Measurements from ENCODE around the gene PPP1R36.
"Not testable (repeated sequence)": the region's sequence is repeated elsewhere in the genome, so short reads cannot be mapped to it uniquely, and the experiment has no call there.

PPP1R36 gene

DNA sequence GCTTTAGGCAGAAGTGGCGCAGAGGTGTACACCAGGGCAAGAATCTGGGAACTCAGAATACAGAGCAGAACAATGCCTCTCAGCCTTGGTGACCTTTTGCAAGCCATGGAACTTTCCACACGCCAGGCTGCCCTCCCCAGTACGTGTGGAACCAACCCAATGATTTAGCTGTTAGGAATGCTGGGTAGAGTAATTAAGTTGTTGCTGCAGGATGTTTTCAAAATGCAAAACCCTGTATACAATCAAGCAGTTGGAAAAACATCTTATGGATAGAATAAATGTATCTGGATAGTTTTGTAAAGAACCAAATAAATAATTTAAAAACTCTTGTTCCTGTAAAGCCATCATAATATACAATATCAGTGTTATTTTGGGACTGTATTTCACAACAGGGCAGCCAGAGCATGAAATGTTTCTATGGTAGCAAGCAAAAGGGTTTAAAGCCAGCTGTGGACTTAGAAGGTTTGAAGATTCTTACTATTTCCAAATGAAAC lies 19.4 kb downstream of the PPP1R36 start:
- DNase-seq (no peak), ATAC-seq (no peak)

DNA sequence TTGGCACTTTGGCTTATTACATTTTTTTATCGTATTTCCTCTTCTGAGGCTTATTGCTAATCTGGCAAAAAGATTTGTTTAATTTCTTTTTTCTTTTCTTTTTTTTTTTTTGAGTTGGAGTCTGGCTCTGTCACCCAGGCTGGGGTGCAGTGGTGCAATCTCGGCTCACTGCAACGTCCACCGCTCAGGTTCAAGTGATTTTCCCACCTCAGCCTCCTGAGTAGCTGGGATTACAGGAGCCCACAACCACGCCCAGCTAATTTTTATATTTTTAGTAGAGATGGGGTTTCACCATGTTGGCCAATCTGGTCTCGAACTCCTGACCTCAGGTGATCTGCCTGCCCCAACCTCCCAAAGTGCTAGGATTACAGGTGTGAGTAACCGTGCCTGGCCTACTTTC lies 19.9 kb downstream of the PPP1R36 start:
- not testable (repeated sequence) for DNase-seq, ATAC-seq

DNA sequence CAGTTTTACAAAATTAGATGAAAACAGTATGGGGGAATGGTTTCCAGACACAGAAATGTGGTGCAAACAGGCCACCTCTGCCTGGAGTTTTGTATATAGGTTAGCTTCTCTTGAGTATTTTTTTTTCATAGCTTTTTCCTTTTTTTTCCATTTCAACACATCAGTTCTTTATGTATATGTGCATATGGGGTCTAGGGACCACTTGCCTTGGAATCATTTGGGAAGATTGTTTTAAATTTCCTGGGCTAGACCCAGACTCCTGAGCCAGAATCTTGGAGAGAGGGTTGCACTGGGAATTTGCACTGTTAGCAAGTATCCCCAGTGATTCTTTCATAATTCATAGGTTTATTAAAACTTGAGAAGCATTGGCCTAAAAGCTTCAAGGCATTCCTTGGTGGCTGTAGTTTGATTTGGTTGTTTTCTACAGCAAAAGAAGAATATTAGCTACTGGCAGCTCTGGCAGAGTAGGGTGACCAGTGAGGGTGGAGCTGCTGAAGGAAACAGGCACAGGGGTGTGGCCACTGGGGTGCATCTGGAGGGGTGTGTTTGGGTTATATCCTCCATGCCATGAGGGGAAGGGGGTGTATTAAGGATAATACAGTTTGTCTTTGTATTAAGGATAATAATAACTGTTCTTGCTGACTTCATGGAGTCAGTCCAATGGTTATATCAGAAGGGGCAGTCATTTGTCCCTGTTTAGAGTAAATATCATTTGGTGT lies 22.8 kb downstream of the PPP1R36 start:
- no peak for DNase-seq

DNA sequence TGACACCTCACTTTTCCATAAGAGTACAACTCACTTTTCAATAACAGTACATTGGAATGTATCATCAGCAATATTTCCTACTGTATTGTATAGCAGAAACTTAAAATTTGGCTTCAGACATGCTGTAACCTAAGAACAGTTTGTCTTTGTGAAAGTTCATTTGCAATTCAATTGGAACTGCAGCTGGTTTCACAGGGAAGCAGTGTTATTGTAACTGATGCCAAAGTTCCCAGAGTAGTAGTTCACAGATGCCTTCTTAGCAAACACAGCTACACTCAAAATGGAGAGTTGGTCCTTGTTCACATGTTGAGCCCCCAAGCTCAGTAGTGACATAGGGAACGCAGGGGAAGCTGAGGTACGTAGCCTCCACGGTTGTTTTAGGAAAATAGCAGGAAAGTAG lies 23.3 kb downstream of the PPP1R36 start:
- DNase-seq (no peak), ATAC-seq (no peak)

More for the DNA sequence above, 22.8 kb downstream of the PPP1R36 start:
- ATAC-seq: no peak

DNA sequence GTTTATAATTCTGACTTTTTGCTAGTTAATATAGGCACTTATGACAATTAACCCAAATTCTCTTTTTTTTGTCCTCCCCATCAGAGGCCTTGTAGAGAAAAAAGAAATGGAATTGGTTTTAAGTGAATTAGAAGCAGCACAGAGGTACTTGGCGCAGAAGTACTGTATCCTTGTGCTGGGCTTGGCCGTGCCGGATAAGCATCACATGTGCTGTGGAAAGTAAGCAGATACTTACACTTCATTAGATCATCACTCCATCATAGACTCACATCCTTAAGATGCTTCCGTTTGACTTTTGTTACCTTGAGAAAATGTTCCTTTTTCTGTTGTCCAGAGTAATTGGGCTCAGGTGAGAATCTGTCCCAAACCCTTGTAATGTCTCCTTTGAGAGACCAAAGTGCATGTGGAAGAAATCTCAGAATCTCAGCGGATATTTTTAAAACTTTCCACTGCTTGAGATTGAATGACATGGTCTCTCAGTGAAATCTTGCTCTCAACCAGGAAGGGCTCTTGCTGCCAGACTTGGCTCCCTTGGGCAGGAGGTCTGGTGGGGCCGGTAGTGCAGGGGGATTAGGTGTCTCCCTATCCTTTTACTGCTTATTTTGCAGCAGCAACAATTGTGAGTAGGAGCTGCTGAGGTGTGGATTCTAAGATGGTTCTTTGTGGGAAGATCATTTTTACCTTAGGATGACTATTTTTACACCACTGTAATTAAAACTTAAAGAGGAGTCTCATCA lies 24.8 kb downstream of the PPP1R36 start:
- no peak for ATAC-seq

DNA sequence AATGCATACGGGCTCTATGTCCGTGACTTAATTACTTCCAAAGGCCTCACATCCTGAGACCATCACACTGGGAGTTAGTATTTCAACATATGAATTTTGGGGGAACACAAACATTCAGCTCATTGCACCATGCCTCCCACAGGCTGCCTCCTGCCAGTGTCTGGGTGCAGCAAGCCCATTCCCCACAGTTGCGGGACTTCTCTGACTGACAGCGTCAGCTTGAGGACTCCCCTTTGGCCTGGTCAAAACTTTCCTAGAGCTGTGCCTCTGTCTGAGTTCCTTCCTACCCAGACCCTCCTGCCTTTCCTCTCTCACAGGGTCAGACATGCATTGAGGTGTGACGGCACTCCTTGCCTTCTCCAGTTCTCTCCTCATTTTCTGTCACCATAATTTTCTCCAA lies 27.4 kb downstream of the PPP1R36 start:
- DNase-seq (no peak), ATAC-seq (no peak)

More for the DNA sequence above, 24.8 kb downstream of the PPP1R36 start:
- DNase-seq: no peak

DNA sequence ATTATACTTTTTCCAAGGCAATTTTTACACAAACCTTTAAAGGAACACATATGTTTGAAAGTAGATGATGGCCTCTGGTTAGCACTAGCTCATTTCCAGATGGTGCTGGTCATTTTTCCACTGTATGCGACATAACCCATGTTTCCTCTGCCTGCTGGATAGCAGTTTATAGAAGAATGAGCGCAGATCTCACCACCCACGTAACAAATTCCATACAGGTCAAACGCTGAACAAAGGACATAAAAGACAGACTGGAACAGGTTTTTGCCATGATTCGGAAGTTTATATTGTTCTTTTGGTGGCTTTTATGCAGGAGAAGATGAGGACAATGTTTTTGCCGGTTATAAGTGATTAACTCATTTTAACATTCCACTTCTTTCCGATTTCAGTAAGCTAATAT lies 30.7 kb downstream of the PPP1R36 start:
- ATAC-seq: no peak
- no peak for DNase-seq

DNA sequence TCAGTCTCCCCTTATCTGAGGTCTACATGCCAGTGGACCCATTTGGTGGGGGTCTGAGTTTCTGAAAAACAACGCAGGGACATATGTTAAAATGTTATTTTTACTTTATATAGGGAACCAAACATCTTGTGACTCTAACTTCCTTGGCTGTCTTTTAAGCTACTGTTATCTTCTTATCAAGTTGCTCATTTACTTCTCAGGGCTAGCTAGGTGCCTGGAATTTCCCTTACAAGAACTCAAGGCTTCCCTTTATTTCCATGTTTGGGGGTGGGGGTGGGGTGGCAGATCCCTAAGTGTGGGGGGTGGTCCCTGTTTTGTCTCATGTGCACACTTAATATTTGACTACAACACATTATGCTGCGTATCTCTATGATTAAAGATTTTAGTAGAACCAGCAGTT lies 31.6 kb downstream of the PPP1R36 start:
- DNase-seq (no peak), ATAC-seq (no peak)

DNA sequence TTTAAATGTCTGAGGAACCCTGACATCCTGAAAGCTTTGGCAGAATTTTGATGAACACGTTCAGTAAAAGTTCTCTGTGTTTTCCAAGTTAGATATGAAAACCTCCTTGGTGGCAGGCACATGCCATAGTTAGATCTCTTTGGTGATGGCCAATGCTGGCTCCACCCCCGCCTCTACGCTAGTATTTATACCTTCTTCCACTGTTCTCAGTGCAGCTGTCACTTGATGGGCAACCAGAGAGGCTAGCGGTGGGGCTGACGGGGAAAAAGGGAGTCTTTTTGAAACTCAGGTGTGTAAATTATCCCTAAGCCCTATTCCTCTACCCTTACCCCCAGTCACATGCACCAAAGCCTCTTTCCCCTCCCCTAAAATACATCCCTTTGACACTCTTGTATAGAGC lies 32.1 kb downstream of the PPP1R36 start:
- ATAC-seq: no peak

DNA sequence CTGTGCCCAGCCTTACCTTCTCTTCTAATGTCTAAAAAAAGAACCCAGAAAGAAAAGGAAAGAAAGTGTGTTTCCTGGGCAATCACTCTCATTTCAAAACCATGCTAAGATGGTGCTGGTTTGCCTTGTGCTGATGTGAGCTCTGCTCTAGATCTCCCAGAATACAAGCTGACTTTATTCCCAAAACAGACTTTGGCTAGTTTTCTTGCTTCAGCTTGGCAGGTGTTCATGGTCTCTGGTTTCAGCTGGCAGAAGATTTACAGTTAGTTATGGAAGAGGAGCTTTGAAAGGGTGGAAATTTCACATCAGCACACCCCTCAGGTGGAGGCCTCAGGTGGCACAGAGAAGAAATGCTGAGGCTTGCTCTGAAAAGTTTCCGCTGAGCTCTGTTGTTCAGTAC lies 34.4 kb downstream of the PPP1R36 start:
- ATAC-seq (no peak), DNase-seq (no peak)

More for the DNA sequence above, 32.1 kb downstream of the PPP1R36 start:
- no peak for DNase-seq

DNA sequence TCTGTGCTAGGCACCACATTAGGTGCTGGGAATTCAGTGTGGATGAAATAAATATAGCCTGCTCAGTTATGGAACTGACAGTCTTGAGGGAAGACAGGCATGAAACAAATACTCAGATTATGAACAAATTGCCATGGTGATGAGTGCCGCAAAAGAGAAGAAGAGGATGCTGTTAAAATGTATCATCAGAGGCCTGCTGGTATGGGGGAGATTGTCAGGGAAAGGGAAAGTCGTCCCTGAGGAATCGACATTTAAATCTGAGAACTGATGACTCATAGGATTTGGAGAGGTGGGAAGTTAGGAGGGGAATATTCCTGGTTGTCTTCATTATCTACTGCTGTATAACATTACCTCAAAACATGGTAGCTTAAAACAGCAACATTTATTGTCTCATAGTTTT lies 42.0 kb downstream of the PPP1R36 start:
- no peak for DNase-seq
- no peak for ATAC-seq

DNA sequence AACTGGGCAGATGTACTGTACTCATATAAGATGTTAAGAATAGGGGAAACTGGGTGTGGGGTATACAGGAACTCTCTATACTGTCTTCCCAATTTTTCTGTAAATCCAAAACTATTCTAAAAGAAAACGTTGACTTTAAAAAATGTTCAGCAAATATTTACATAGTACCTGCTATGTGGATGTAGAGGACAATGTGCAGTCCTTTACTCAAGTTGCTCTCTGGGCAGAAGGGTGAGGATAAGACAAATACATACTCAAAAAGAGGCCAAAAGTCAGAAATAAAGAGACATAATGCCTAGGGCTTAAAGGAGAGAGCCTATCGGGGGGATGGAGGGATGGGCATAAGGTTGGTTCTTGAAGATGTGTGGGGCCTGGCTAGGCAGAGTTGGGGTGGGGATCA lies 44.7 kb downstream of the PPP1R36 start:
- DNase-seq: no peak
- ATAC-seq: no peak

DNA sequence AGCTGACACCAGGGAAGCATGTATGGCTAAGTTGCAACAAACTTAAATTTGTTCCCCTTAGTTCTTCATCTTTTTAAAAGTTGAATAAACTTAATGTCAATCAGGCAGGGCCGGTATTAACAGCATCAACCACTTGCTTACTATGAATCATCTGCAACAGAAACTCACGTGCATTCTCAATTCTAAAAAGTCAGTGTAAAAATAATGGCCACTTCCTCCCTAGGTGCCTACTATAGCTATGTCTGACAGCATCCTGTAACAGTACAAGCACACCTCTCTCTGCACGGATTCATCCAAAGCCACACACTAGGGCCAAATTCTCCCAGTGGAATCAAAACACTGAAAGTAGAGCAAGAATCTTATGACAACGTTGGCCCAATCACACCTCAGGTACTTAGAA lies 48.6 kb downstream of the PPP1R36 start:
- no peak for ATAC-seq

DNA sequence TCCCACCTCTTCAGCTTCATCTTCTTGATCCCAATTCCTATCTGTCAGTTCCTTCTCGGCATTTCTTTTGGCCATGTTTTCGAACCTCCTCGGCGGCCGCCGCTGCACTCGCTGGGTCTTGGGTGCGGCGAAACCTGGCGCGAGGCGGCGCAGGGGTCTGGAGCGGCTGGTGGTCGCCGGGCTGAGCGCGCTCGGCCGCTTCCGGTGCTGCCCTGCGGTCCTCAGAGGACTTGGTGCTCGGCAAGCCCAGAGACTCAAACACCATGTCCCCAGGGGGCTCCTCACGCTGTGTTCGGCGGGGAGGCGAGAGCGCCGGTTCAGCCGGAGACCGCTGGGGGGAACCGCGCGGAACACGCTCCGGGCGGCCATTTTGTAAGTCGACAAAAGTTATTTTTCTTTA lies 51.8 kb downstream of the PPP1R36 start:
- DNase-seq (no peak), ATAC-seq (no peak)

More for the DNA sequence above, 48.6 kb downstream of the PPP1R36 start:
- no peak for DNase-seq

DNA sequence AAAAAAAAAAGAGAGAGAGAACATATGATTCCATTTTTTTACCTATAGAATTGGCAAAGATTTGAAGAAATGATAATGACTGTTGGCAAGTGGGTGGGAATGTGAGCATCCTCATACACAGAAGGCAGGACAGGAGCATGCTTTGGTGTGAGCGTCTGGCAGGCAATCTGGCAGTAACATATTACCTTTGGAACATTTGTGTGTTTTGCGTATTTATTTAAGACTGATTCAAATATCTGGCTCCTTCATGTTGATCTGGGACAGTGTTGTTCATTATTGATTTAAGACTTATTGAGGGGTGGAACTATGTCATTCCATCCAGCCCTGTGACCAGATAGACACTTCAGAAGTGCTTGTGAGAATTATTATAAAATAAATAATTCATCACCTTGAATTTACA lies 53.1 kb downstream of the PPP1R36 start:
- DNase-seq: no peak
- ATAC-seq: no peak

DNA sequence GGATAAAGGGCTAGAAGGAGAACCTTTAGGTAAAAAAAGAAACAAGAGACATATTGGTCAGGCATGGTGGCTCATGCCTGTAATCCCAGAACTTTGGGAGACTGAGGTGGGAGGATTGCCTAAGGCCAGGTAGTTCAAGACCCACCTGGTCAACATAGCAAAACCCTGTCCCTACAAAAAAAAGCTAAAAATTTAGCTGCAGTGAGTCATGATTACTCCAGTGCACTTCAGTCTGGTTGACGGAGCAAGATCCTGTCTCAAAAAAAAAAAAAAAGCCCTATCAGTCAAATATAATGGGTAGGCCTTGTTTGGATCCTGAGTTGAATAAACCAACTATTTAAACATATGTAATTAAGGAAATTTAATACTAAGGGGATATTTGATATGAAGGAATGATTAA lies 54.2 kb downstream of the PPP1R36 start:
- ATAC-seq: no peak
- DNase-seq: no peak

DNA sequence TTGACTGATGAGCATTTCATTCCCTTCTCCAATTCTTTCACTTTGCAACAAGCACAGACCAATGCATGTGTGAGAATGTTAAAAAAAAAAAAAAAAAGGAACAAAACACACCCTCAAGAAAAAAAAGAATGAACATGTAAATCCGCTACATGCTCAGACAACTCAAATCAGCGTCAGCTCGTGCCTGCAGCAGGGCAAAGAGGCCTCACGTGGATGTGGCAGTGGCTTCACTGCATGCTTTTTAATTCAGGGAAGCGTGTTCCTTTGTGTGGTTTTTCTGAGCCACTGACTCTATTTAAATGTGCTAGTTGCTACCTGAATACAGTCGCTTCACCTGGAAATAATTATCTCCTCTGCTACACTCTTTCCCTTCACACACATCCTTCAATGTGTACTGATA lies 55.1 kb downstream of the PPP1R36 start:
- no peak for ATAC-seq
- no peak for DNase-seq

DNA sequence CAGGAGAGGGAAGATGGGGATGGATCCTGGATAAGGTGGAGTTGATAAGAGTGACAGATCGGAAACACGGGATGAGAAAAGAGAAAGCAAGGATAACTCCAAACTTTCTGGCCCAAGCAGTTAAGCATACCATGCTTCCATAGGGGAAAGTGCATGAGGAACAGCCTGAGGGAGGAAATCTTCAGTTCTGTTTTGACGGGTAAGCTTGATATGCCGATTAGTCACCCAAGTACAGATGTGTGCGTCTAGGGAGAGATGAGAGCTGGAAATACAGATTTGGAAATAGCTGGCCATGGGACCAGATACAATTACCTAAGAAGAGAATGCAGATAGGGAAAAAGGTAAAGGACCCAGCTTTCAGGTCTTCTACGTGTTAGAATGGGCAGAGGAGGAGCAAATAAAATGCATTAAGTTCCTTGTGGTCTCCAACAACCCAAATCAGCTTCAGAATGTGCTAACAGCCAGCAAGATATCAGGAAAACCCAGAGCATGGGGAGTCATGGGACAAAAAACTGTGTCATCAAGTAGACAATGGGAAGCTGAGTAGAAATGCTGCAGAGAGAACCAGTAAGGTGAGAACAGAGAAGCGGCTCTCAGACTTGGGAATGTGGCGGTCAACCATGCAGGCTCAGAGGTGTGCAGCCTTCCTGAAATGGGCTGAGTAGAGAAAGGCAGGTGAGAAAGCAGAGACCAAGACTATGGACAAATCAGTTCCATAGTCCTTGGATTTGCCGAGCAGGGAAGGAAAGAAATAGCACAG lies 56.3 kb downstream of the PPP1R36 start:
- DNase-seq: no peak
- no peak for ATAC-seq

DNA sequence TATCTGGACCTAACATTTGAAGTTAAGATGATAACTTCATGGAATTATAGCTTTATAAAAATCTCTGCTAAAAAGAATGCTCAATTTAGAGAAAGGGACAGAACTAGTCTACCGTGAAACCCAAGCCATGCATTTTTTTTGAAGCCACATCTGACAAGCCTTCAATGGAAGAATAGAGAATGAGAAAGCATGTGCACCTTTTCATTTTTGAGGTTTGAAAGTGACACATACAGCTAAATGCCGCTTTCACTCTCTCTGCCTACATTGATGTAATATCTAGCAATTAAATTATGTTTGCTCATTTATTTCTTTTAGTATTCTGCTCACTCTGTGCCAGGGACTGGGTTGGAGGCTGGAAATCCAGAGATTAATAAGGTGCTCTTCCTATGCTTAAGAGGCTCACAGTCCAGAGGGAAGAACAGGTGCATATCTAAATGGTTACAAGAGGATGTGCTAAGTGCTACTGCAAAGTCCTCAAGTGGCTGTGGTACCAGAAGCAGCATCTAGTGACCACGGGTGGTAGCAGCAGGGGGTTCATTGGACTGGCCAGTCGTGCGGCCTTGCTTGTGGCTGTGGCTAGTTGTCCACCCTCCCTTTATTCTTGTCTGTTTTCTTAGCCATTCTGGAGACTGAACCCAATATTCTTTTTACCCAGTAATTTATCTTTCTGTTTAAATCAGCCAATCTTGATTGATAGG lies 60.4 kb downstream of the PPP1R36 start:
- no peak for DNase-seq
- no peak for ATAC-seq

DNA sequence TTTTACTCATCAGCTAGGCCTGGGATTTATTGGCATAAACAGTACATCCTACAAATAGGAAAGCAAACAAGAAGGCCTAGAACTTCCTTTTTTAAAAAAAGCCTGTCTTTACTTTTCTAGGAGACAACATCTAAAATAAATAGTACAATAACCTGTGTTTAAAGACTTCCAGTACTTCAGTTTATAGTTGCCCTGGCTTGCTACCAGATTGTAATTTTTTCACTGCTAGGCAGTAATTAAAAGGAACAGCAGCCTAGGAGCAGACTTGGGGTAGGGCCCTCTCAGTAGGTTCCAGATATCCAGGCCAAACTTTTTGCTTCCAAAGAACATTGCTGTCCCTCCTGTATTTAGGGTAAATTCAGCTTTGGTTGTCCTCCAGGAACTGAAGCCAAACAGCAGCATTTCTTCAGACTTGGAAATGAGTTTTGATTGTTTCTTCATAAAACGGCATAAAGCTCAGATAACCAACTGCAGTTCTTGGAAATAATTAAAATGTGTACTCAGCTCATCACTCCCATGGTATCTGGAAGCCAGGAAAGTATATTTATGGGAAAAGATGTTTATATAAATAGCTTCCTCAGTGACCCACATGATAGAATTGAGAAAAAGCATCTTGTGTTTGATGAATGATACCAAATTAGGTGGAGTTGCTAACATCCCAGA lies 61.7 kb downstream of the PPP1R36 start:
- DNase-seq: no peak
- ATAC-seq: no peak

DNA sequence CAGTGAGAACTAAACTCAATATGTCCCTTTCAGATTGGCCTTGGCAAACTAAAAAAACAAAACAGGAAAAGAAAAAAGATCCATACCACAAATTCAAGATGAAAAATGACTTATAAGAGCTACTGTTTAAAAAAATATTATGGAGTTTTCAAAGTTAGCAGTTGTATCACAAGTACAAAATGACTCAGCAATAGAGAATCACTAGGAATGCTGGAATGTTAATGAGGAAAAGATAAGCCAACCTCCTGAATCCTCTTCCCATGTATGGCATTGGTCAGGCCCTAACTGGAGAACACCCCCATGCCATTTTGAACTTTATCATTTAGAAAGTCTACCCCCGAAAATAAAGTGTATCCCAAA lies 62.2 kb downstream of the PPP1R36 start:
- ATAC-seq (no peak), DNase-seq (no peak)
